Skeletal muscle tissue (tissue), 4 donors: ENCODE data around the gene IMPG1. TPM values are rescaled to one million over a fixed set of nuclear protein-coding genes. Genes with fewer than 3 reads are reported as not detected.
"Not testable (repeated sequence)": the region's sequence is repeated elsewhere in the genome, so short reads cannot be mapped to it uniquely, and the experiment has no call there.

ENCODE experiments used
- H3K27ac ChIP-seq: one replicate; pipeline ENCODE4 v1.7.0; 2013; ENCODE audit warnings: mild to moderate bottlenecking, low read depth, low read length, inconsistent platforms
- H3K27me3 ChIP-seq, 3 donors: one replicate each; pipeline ENCODE4 v1.7.0; 2013; ENCODE audit warnings: low read length in 3 of 3; ENCODE audit not compliant: control insufficient read depth in 3 of 3, insufficient read depth in 3 of 3
- H3K36me3 ChIP-seq, 3 donors: one replicate each; pipeline ENCODE4 v1.7.0; 2013; ENCODE audit warnings: low read length in 3 of 3; ENCODE audit not compliant: control insufficient read depth in 3 of 3, insufficient read depth in 3 of 3
- H3K4me1 ChIP-seq, 3 donors: one replicate each; pipeline ENCODE4 v1.7.0; 2013; ENCODE audit warnings: low read length in 3 of 3, mild to moderate bottlenecking in 3 of 3; ENCODE audit not compliant: control insufficient read depth in 3 of 3, insufficient read depth in 3 of 3
- H3K4me3 ChIP-seq, 3 donors: one replicate each; pipeline ENCODE4 v1.7.0; 2013; ENCODE audit warnings: low read length in 3 of 3
- H3K9ac ChIP-seq, 3 donors: one replicate each; pipeline ENCODE4 v1.7.0; 2013; ENCODE audit warnings: low read length in 3 of 3, mild to moderate bottlenecking in 3 of 3, moderate library complexity in 2 of 3, low read depth in 1 of 3
- H3K9me3 ChIP-seq, 3 donors: one replicate each; pipeline ENCODE4 v1.7.0; 2013; ENCODE audit warnings: low read length in 3 of 3; ENCODE audit not compliant: control insufficient read depth in 3 of 3
- total RNA-seq: library from RNA; depleted of rRNA; stranded (reverse); fragments of >200 nt; gene quantifications from one replicate; pipeline ENCODE4 v1.2.3, GENCODE V29; 2014
- donor health status: Osteomylitis.

The IMPG1 gene
- total RNA-seq, 1 donor from 2014 or later, result 0.52 TPM

- Histone ChIP-seq H3K27ac (no peak overlapping the region), H3K9me3 (no peaks in the 10 kb centered on the region), H3K9ac (no peak overlapping the region), H3K4me3 (no peak overlapping the region), H3K36me3 (no peaks in the 10 kb centered on the region), H3K27me3 (no peaks in the 10 kb centered on the region), H3K4me1 (no peaks in the 10 kb centered on the region)
Measured at GRCh38 chr6:75906871-75907270, 165.6 kb downstream of the IMPG1 start.

GRCh38 chr6:75905129-75905528, 167.3 kb downstream of the IMPG1 start:
- H3K9ac ChIP-seq, H3K4me1 ChIP-seq, H3K9me3 ChIP-seq, H3K27me3 ChIP-seq, H3K4me3 ChIP-seq, H3K27ac ChIP-seq, H3K36me3 ChIP-seq: not testable (repeated sequence)

- not testable (repeated sequence) for H3K4me3 ChIP-seq, H3K36me3 ChIP-seq, H3K9ac ChIP-seq, H3K27me3 ChIP-seq, H3K9me3 ChIP-seq, H3K4me1 ChIP-seq, H3K27ac ChIP-seq
Measured at GRCh38 chr6:75900216-75900615, 172.2 kb downstream of the IMPG1 start.

GRCh38 chr6:75896526-75896925, 175.9 kb downstream of the IMPG1 start:
- Histone ChIP-seq H3K27me3 (no peaks in the 10 kb centered on the region), H3K9ac (no peak overlapping the region), H3K36me3 (no peaks in the 10 kb centered on the region), H3K4me1 (no peaks in the 10 kb centered on the region), H3K9me3 (no peaks in the 10 kb centered on the region), H3K4me3 (no peak overlapping the region), H3K27ac (no peak overlapping the region)

- H3K27ac ChIP-seq, result no peak overlapping the region
- H3K27me3 ChIP-seq, result no peaks in the 10 kb centered on the region
- no peaks in the 10 kb centered on the region for H3K36me3 ChIP-seq
- H3K4me1 ChIP-seq, result no peaks in the 10 kb centered on the region
- H3K9ac ChIP-seq, result no peak overlapping the region
- no peak overlapping the region for H3K4me3 ChIP-seq
- H3K9me3 ChIP-seq, result no peaks in the 10 kb centered on the region
Measured at GRCh38 chr6:75893776-75894152, 178.7 kb downstream of the IMPG1 start.

GRCh38 chr6:75893058-75893775, 179.2 kb downstream of the IMPG1 start:
- H3K36me3 ChIP-seq, result no peaks in the 10 kb centered on the region
- H3K27me3 ChIP-seq, result no peaks in the 10 kb centered on the region
- H3K27ac ChIP-seq, result no peak overlapping the region
- peak overlapping the region in 2 of 3 donors; percentile 7 to 52 for H3K4me3 ChIP-seq
- H3K9me3 ChIP-seq, result no peaks in the 10 kb centered on the region
- no peak overlapping the region for H3K9ac ChIP-seq
- no peaks in the 10 kb centered on the region for H3K4me1 ChIP-seq

- no peak overlapping the region for H3K4me3 ChIP-seq
- no peaks in the 10 kb centered on the region for H3K9me3 ChIP-seq
- H3K36me3 ChIP-seq, result no peaks in the 10 kb centered on the region
- H3K27ac ChIP-seq, result no peak overlapping the region
- H3K4me1 ChIP-seq, result no peaks in the 10 kb centered on the region
- no peaks in the 10 kb centered on the region for H3K27me3 ChIP-seq
- no peak overlapping the region for H3K9ac ChIP-seq
Measured at GRCh38 chr6:75892384-75892783, 180.1 kb downstream of the IMPG1 start.

- Histone ChIP-seq H3K27ac (no peak overlapping the region), H3K27me3 (no peaks in the 10 kb centered on the region), H3K4me1 (no peaks in the 10 kb centered on the region), H3K36me3 (peaks cover 0 to 2% (median 0%) of the 10 kb centered on the region in 3 donors), H3K4me3 (no peak overlapping the region), H3K9ac (no peak overlapping the region), H3K9me3 (no peaks in the 10 kb centered on the region)
Measured at GRCh38 chr6:75884822-75885221, 187.6 kb downstream of the IMPG1 start.

- Histone ChIP-seq H3K36me3 (peaks cover 0 to 4% (median 0%) of the 10 kb centered on the region in 3 donors), H3K4me3 (no peak overlapping the region), H3K9ac (no peak overlapping the region), H3K27me3 (no peaks in the 10 kb centered on the region), H3K27ac (no peak overlapping the region), H3K9me3 (no peaks in the 10 kb centered on the region), H3K4me1 (no peaks in the 10 kb centered on the region)
Measured at GRCh38 chr6:75882734-75883133, 189.7 kb downstream of the IMPG1 start.

- no peak overlapping the region for H3K4me3 ChIP-seq
- H3K27me3 ChIP-seq, result no peaks in the 10 kb centered on the region
- no peaks in the 10 kb centered on the region for H3K4me1 ChIP-seq
- H3K9ac ChIP-seq, result no peak overlapping the region
- peaks cover 0 to 4% (median 0%) of the 10 kb centered on the region in 3 donors for H3K36me3 ChIP-seq
- H3K27ac ChIP-seq, result no peak overlapping the region
- no peaks in the 10 kb centered on the region for H3K9me3 ChIP-seq
Measured at GRCh38 chr6:75880305-75880704, 192.2 kb downstream of the IMPG1 start.
